HUDEP-2 (cell line): ENCODE results near the gene MFF.
"Not testable (repeated sequence)": the region's sequence is repeated elsewhere in the genome, so short reads cannot be mapped to it uniquely, and the experiment has no call there.

Experiments used
- DNase-seq, 76 experiments: peaks; one replicate each; lab custom pipeline; 2025; ENCODE audit not compliant: unreplicated experiment in 76 of 76; lab: John Stamatoyannopoulos, UW

Gene MFF

GRCh38 chr2:227376656-227377396, 51.8 kb downstream of the MFF start:
- peak in 4 of 76 experiments; percentile 1 to 16 (median 6) for DNase-seq

- DNase-seq = peak in 1 of 76 experiments; percentile 6
Measured at GRCh38 chr2:227377467-227378351, 52.7 kb downstream of the MFF start.

- DNase-seq = no peak
Measured at GRCh38 chr2:227378371-227378782, 53.3 kb downstream of the MFF start.

GRCh38 chr2:227379095-227379494, 54.0 kb downstream of the MFF start, which contains the start of gene TM4SF20:
TSS of gene TM4SF20 (minus strand) at chr2:227379306. CDS start at chr2:227379268, 38 bp downstream.
- DNase-seq = no peak

GRCh38 chr2:227382241-227382835, 57.3 kb downstream of the MFF start:
- not testable (repeated sequence) for DNase-seq

GRCh38 chr2:227383686-227384085, 58.6 kb downstream of the MFF start:
- DNase-seq = no peak

GRCh38 chr2:227386630-227387029, 61.6 kb downstream of the MFF start:
- DNase-seq = no peak

GRCh38 chr2:227387583-227387982, 62.5 kb downstream of the MFF start, which contains the start of gene SCYGR1:
TSS of gene SCYGR1 (minus strand) at chr2:227387949. CDS start at chr2:227387949, 0 bp downstream.
- not testable (repeated sequence) for DNase-seq

- DNase-seq = no peak
Measured at GRCh38 chr2:227388537-227389011, 63.5 kb downstream of the MFF start.

- DNase-seq = no peak
Measured at GRCh38 chr2:227389231-227389630, 64.2 kb downstream of the MFF start.

- DNase-seq = no peak
Measured at GRCh38 chr2:227389661-227390060, 64.6 kb downstream of the MFF start.

GRCh38 chr2:227390468-227391256, 65.6 kb downstream of the MFF start:
- no peak for DNase-seq

GRCh38 chr2:227394401-227394800, 69.3 kb downstream of the MFF start:
- DNase-seq = no peak

- no peak for DNase-seq
Measured at GRCh38 chr2:227395556-227395955, 70.5 kb downstream of the MFF start.

- no peak for DNase-seq
Measured at GRCh38 chr2:227397562-227397961, 72.5 kb downstream of the MFF start.

GRCh38 chr2:227398684-227399670, 73.9 kb downstream of the MFF start:
- no peak for DNase-seq

- no peak for DNase-seq
Measured at GRCh38 chr2:227401550-227401949, 76.5 kb downstream of the MFF start.

- DNase-seq = no peak
Measured at GRCh38 chr2:227402321-227402720, 77.3 kb downstream of the MFF start.

GRCh38 chr2:227402959-227403358, 77.9 kb downstream of the MFF start:
- DNase-seq = no peak
